Subcutaneous abdominal adipose tissue (tissue), 5 donors: ENCODE results near the gene RHBDL3.

Experiments
- H3K27ac ChIP-seq: one replicate; pipeline ENCODE4 v1.7.0; 2013; ENCODE audit warnings: low read depth, mild to moderate bottlenecking, inconsistent platforms, low read length, moderate library complexity
- H3K27me3 ChIP-seq, 5 donors: one replicate each; pipeline ENCODE4 v1.7.0; 2013; ENCODE audit warnings: low read length in 5 of 5, inconsistent platforms in 1 of 5; ENCODE audit not compliant: control insufficient read depth in 5 of 5, insufficient read depth in 4 of 5
- H3K36me3 ChIP-seq, 5 donors: one replicate each; pipeline ENCODE4 v1.7.0; 2013; ENCODE audit warnings: low read length in 5 of 5; ENCODE audit not compliant: control insufficient read depth in 5 of 5, insufficient read depth in 5 of 5
- H3K4me1 ChIP-seq, 5 donors: one replicate each; pipeline ENCODE4 v1.7.0; 2013; ENCODE audit warnings: low read length in 5 of 5, mild to moderate bottlenecking in 3 of 5, moderate library complexity in 1 of 5; ENCODE audit not compliant: control insufficient read depth in 5 of 5, insufficient read depth in 5 of 5
- H3K4me3 ChIP-seq, 5 donors: one replicate each; pipeline ENCODE4 v1.7.0; 2013; ENCODE audit warnings: low read length in 5 of 5, low read depth in 1 of 5
- H3K9ac ChIP-seq, 5 donors: one replicate each; pipeline ENCODE4 v1.7.0; 2013; ENCODE audit warnings: low read length in 5 of 5, mild to moderate bottlenecking in 4 of 5, moderate library complexity in 3 of 5
- H3K9me3 ChIP-seq, 5 donors: one replicate each; pipeline ENCODE4 v1.7.0; 2013; ENCODE audit warnings: low read length in 5 of 5; ENCODE audit not compliant: control insufficient read depth in 5 of 5
- donor health status: healthy.
- donor health status: healthy.
- donor health status: healthy.
- donor health status: healthy.
- donor health status: healthy.

RHBDL3 gene

GRCh38 chr17:32370426-32370825, 104.8 kb downstream of the RHBDL3 start:
- no peaks in the 10 kb centered on the region for H3K27me3 ChIP-seq
- H3K4me1 ChIP-seq, result peaks cover 0 to 3% (median 0%) of the 10 kb centered on the region in 5 donors
- no peaks in the 10 kb centered on the region for H3K9me3 ChIP-seq
- peaks cover 65 to 90% (median 75%) of the 10 kb centered on the region in 5 donors for H3K36me3 ChIP-seq
- H3K4me3 ChIP-seq, result no peak overlapping the region
- H3K27ac ChIP-seq, result no peak overlapping the region
- no peak overlapping the region for H3K9ac ChIP-seq
